Muscle layer of duodenum (tissue), 2 donors: ENCODE results near the gene APOL6.
"Not testable (repeated sequence)": the region's sequence is repeated elsewhere in the genome, so short reads cannot be mapped to it uniquely, and the experiment has no call there.

Experiments used
- H3K27ac ChIP-seq: one replicate; pipeline ENCODE4 v1.7.0; 2013; ENCODE audit warnings: mild to moderate bottlenecking, low read length
- H3K27me3 ChIP-seq: one replicate; pipeline ENCODE4 v1.7.0; 2013; ENCODE audit warnings: low read depth, mild to moderate bottlenecking, control low read depth, low read length
- H3K36me3 ChIP-seq, 2 donors: one replicate each; pipeline ENCODE4 v1.7.0; 2013; ENCODE audit warnings: low read length in 2 of 2, control low read depth in 1 of 2, mild to moderate bottlenecking in 1 of 2; ENCODE audit not compliant: insufficient read depth in 2 of 2, control insufficient read depth in 1 of 2
- H3K4me1 ChIP-seq, 2 donors: one replicate each; pipeline ENCODE4 v1.7.0; 2013; ENCODE audit warnings: low read length in 2 of 2, mild to moderate bottlenecking in 2 of 2, control low read depth in 1 of 2, moderate library complexity in 1 of 2; ENCODE audit not compliant: insufficient read depth in 2 of 2, control insufficient read depth in 1 of 2
- H3K4me3 ChIP-seq, 2 donors: one replicate each; pipeline ENCODE4 v1.7.0; 2013; ENCODE audit warnings: low read length in 2 of 2, low read depth in 1 of 2, mild to moderate bottlenecking in 1 of 2
- H3K9me3 ChIP-seq, 2 donors: one replicate each; pipeline ENCODE4 v1.7.0; 2013; ENCODE audit warnings: low read length in 2 of 2, control low read depth in 1 of 2, mild to moderate bottlenecking in 1 of 2; ENCODE audit not compliant: control insufficient read depth in 1 of 2
- donor health status: healthy.

The APOL6 gene

GRCh38 chr22:35663371-35663770 lies 15.1 kb downstream of the APOL6 start:
- Histone ChIP-seq H3K4me1 (peaks cover 0 to 3% of the 10 kb centered on the region in 2 donors), H3K36me3 (peaks cover 23 to 35% of the 10 kb centered on the region in 2 donors), H3K27me3 (no peaks in the 10 kb centered on the region), H3K4me3 (peak overlapping the region; percentile 7 to 35), H3K27ac (peak overlapping the region; percentile 23), H3K9me3 (peaks cover 0 to 5% of the 10 kb centered on the region in 2 donors)

- Histone ChIP-seq H3K4me3 (no peak overlapping the region), H3K27ac (no peak overlapping the region), H3K36me3 (peaks cover 10 to 18% of the 10 kb centered on the region in 2 donors), H3K27me3 (no peaks in the 10 kb centered on the region), H3K9me3 (peaks cover 0 to 5% of the 10 kb centered on the region in 2 donors), H3K4me1 (peaks cover 0 to 3% of the 10 kb centered on the region in 2 donors)
These were observed 16.8 kb downstream of the APOL6 start for GRCh38 chr22:35664955-35665587.

- not testable (repeated sequence) for H3K4me3 ChIP-seq, H3K27me3 ChIP-seq, H3K9me3 ChIP-seq, H3K27ac ChIP-seq, H3K4me1 ChIP-seq
- peaks cover 4 to 12% of the 10 kb centered on the region in 2 donors for H3K36me3 ChIP-seq
These were observed 18.5 kb downstream of the APOL6 start for GRCh38 chr22:35666699-35667098.

GRCh38 chr22:35674335-35674734 lies 26.1 kb downstream of the APOL6 start:
- no peaks in the 10 kb centered on the region for H3K9me3 ChIP-seq
- no peaks in the 10 kb centered on the region for H3K36me3 ChIP-seq
- H3K27ac ChIP-seq, result no peak overlapping the region
- no peaks in the 10 kb centered on the region for H3K27me3 ChIP-seq
- H3K4me1 ChIP-seq, result no peaks in the 10 kb centered on the region
- H3K4me3 ChIP-seq, result no peak overlapping the region

- not testable (repeated sequence) for H3K36me3 ChIP-seq, H3K9me3 ChIP-seq, H3K4me1 ChIP-seq, H3K27ac ChIP-seq, H3K4me3 ChIP-seq, H3K27me3 ChIP-seq
These were observed 27.8 kb downstream of the APOL6 start for GRCh38 chr22:35676065-35676464.

GRCh38 chr22:35677460-35678187 lies 29.4 kb downstream of the APOL6 start:
- H3K4me3 ChIP-seq, result no peak overlapping the region
- no peaks in the 10 kb centered on the region for H3K36me3 ChIP-seq
- H3K27ac ChIP-seq, result no peak overlapping the region
- no peaks in the 10 kb centered on the region for H3K4me1 ChIP-seq
- no peaks in the 10 kb centered on the region for H3K9me3 ChIP-seq
- H3K27me3 ChIP-seq, result no peaks in the 10 kb centered on the region

GRCh38 chr22:35678836-35679235 lies 30.6 kb downstream of the APOL6 start:
- Histone ChIP-seq H3K27me3 (no peaks in the 10 kb centered on the region), H3K4me1 (no peaks in the 10 kb centered on the region), H3K4me3 (no peak overlapping the region)

GRCh38 chr22:35679492-35679891 lies 31.2 kb downstream of the APOL6 start:
- not testable (repeated sequence) for H3K4me3 ChIP-seq, H3K27ac ChIP-seq, H3K4me1 ChIP-seq, H3K9me3 ChIP-seq, H3K27me3 ChIP-seq, H3K36me3 ChIP-seq

More at GRCh38 chr22:35678836-35679235, 30.6 kb downstream of the APOL6 start:
- Histone ChIP-seq H3K9me3 (no peaks in the 10 kb centered on the region), H3K36me3 (no peaks in the 10 kb centered on the region), H3K27ac (no peak overlapping the region)

- H3K27me3 ChIP-seq, result no peaks in the 10 kb centered on the region
- H3K4me1 ChIP-seq, result no peaks in the 10 kb centered on the region
- no peak overlapping the region for H3K27ac ChIP-seq
- H3K36me3 ChIP-seq, result no peaks in the 10 kb centered on the region
- H3K9me3 ChIP-seq, result no peaks in the 10 kb centered on the region
- no peak overlapping the region for H3K4me3 ChIP-seq
These were observed 33.3 kb downstream of the APOL6 start for GRCh38 chr22:35681454-35682052.

- Histone ChIP-seq H3K9me3 (no peaks in the 10 kb centered on the region), H3K4me1 (no peaks in the 10 kb centered on the region), H3K4me3 (no peak overlapping the region), H3K27me3 (no peaks in the 10 kb centered on the region), H3K36me3 (no peaks in the 10 kb centered on the region), H3K27ac (no peak overlapping the region)
These were observed 35.3 kb downstream of the APOL6 start for GRCh38 chr22:35683560-35683959.

GRCh38 chr22:35684270-35684700 lies 36.0 kb downstream of the APOL6 start:
- Histone ChIP-seq H3K9me3 (no peaks in the 10 kb centered on the region), H3K27ac (no peak overlapping the region), H3K36me3 (no peaks in the 10 kb centered on the region), H3K4me1 (no peaks in the 10 kb centered on the region), H3K4me3 (no peak overlapping the region), H3K27me3 (no peaks in the 10 kb centered on the region)
